Measurements from ENCODE around the gene BTBD7.

GRCh38 chr14:93274055-93274806 lies 58.6 kb downstream of the BTBD7 start:
- TF ChIP-seq, protein P1, sequence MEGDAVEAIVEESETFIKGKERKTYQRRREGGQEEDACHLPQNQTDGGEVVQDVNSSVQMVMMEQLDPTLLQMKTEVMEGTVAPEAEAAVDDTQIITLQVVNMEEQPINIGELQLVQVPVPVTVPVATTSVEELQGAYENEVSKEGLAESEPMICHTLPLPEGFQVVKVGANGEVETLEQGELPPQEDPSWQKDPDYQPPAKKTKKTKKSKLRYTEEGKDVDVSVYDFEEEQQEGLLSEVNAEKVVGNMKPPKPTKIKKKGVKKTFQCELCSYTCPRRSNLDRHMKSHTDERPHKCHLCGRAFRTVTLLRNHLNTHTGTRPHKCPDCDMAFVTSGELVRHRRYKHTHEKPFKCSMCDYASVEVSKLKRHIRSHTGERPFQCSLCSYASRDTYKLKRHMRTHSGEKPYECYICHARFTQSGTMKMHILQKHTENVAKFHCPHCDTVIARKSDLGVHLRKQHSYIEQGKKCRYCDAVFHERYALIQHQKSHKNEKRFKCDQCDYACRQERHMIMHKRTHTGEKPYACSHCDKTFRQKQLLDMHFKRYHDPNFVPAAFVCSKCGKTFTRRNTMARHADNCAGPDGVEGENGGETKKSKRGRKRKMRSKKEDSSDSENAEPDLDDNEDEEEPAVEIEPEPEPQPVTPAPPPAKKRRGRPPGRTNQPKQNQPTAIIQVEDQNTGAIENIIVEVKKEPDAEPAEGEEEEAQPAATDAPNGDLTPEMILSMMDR (optimal IDR thresholded peaks at IDR 0.05 in 1 of 3, IDR thresholded peaks at IDR 0.05 in 1 of 3, conservative IDR thresholded peaks at IDR 0.05 in 1 of 3; ENCODE audit: extremely low read depth in 1 of 3, insufficient read depth in 2 of 3, low read length in 3 of 3) = no peak
- TF ChIP-seq EZH2 (IDR thresholded peaks at IDR 0.05; ENCODE audit: low read length) = no peak
